Stomach (tissue), 4 donors: ENCODE data around the gene SUZ12.

Experiments used
- CTCF ChIP-seq, 7 experiments: fragments of 450-650 bp in 4 of 7; fragments of 200-600 bp in 3 of 7; sonication (generic) in 3 of 7; IDR thresholded peaks; one replicate each; pipeline ENCODE4 v1.5.1; 2016 to 2019; ENCODE audit warnings: antibody characterized with exemption in 7 of 7, control low read depth in 2 of 7, mild to moderate bottlenecking in 1 of 7
- EP300 ChIP-seq: sonication (generic); formaldehyde crosslinking; IDR thresholded peaks from one replicate; pipeline ENCODE4 v1.6.1; 2017; ENCODE audit warnings: antibody characterized with exemption
- POLR2A ChIP-seq, 4 donors: fragments of 450-650 bp; IDR thresholded peaks; one replicate each; pipeline ENCODE4 v1.6.1; 2016; ENCODE audit warnings: antibody characterized with exemption in 4 of 4, control low read depth in 2 of 4, mild to moderate bottlenecking in 1 of 4, moderate library complexity in 1 of 4

- TF ChIP-seq POLR2A (IDR thresholded peaks at IDR 0.05) (no peak), EP300 (no peak), CTCF (IDR thresholded peaks at IDR 0.05) (no peak)
Measured at GRCh38 chr17:31918701-31919128, 18.1 kb upstream of the SUZ12 start.
